Coronary artery (tissue), 2 donors: ENCODE data around the gene NCOA7.

Experiments used
- DNase-seq: peaks from one replicate; pipeline ENCODE4 v3.0.0-alpha.2; 2017; ENCODE audit warnings: low spot score
- H3K27ac ChIP-seq, 2 donors: fragments of 200-600 bp; sonication (generic); one replicate each; pipeline ENCODE4 v1.5.1; 2016 to 2019
- H3K4me3 ChIP-seq: fragments of 200-600 bp; sonication (generic); 2 replicates; pipeline ENCODE4 v1.5.1; 2016; ENCODE audit warnings: mild to moderate bottlenecking, moderate library complexity
- CTCF ChIP-seq: fragments of 200-600 bp; sonication (generic); IDR thresholded peaks from one replicate; pipeline ENCODE4 v1.5.1; 2019; ENCODE audit warnings: antibody characterized with exemption

Gene NCOA7

GRCh38 chr6:125792680-125793079 is 1.9 kb downstream of the NCOA7 start:
- TF ChIP-seq CTCF, result no peak
- peak overlapping the region; percentile 22 to 48 for H3K27ac ChIP-seq
- H3K4me3 ChIP-seq, result peak overlapping the region; percentile 84
- no peak for DNase-seq

GRCh38 chr6:125793280-125793679 is 2.5 kb downstream of the NCOA7 start:
- DNase-seq, result no peak
- Histone ChIP-seq H3K4me3 (peak overlapping the region; percentile 84), H3K27ac (peak overlapping the region; percentile 22 to 48)
- no peak for TF ChIP-seq CTCF

- TF ChIP-seq CTCF, result no peak
- H3K27ac ChIP-seq, result peak overlapping the region; percentile 22 to 48
- H3K4me3 ChIP-seq, result peak overlapping the region; percentile 84
These were observed 3.1 kb downstream of the NCOA7 start for GRCh38 chr6:125793863-125794262.

GRCh38 chr6:125794342-125795137 is 3.8 kb downstream of the NCOA7 start:
- TF ChIP-seq CTCF, result no peak
- DNase-seq, result no peak
- no peak overlapping the region for H3K4me3 ChIP-seq
- H3K27ac ChIP-seq, result no peak overlapping the region

More at GRCh38 chr6:125793863-125794262, 3.1 kb downstream of the NCOA7 start:
- DNase-seq, result no peak

- no peak for TF ChIP-seq CTCF
- DNase-seq, result no peak
- Histone ChIP-seq H3K4me3 (no peak overlapping the region), H3K27ac (no peak overlapping the region)
These were observed 4.5 kb downstream of the NCOA7 start for GRCh38 chr6:125795301-125795700.

GRCh38 chr6:125797120-125797885 is 6.5 kb downstream of the NCOA7 start:
- Histone ChIP-seq H3K4me3 (no peak overlapping the region), H3K27ac (no peak overlapping the region)
- TF ChIP-seq CTCF, result no peak
- no peak for DNase-seq
